Dermis microvascular lymphatic vessel endothelial cell (primary cell): ENCODE results near the gene COL5A2. TPM values are rescaled to one million over a fixed set of nuclear protein-coding genes. Genes with fewer than 3 reads are reported as not detected.
A peak's percentile ranks its signal among the peaks of the same experiment; 100 is the strongest.

Experiments
- DNase-seq, 2 donors: peaks; one replicate each; pipeline versions ENCODE4 v3.0.0 to v3.0.0-alpha.2; 2010; ENCODE audit warnings: low read depth in 2 of 2
- total RNA-seq: library from RNA; depleted of rRNA; stranded (reverse); fragments of >200 nt; gene quantifications from 2 replicates; pipeline ENCODE4 v1.2.1, GENCODE V29; 2014

Gene COL5A2
- total RNA-seq, 1 donor from 2014 or later: 37.6 TPM

DNA sequence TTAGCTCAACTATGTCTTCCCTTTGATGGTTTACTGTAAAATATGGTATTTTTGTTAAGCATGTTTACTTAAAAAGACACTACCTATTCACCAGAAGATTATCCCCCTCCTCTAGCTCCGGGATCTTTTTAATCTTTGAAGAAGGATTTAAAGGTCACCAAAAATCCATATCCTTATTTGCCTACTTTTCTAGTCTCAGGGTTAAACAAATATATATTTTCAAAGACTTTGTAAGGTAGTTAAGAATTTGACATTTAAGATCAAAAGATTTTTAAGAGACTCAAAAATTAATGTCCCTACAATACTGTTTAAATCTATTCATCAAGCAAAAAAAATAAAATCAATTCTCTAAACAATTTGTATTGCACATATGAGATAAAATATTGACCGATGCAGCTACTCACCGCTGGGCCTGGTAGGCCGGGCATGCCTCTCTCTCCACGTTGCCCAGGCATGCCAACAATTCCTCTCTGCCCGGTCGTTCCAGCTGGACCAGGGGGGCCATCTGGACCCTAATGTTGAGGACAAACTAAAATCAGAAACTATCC is 129.3 kb downstream of the COL5A2 start:
- DNase-seq: no peak

DNA sequence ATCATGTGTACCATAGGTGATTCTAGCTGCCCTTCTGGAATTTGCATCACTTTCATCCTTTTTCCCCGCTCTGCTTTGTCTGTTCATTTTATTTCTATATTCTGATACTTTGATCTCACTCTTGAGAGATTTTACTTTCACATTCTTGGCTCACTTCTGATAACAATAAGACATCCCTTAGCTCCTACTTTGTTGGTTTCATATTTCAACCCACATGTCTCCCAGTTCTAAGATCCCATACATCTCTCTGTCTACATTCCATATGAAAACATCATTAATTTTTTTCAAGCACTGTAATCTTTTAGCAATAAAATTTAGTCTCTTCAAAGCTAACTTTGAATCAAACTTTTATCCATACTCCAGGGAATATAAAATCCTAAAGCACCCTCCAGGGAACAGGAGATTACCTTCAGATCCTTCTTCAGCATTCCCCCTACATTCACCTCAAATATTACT is 129.8 kb downstream of the COL5A2 start:
- DNase-seq: no peak

DNA sequence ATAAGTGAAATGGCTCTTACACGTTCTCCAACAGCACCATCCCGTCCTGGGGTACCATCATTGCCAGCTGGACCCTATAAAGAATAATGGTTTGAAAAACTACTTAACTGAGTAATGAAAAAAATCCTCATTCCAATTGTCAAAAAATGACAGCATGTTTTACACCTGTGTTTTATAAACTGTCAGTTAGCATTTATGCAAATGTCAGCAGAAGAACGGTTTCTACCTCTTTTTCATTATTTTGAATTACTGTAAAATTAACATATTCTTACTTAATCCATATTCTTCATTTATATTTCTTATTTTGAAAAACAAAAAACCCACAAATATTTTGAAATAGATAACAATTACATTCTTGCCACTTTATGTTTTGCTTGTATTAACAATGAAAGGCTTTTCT is 131.4 kb downstream of the COL5A2 start:
- no peak for DNase-seq

DNA sequence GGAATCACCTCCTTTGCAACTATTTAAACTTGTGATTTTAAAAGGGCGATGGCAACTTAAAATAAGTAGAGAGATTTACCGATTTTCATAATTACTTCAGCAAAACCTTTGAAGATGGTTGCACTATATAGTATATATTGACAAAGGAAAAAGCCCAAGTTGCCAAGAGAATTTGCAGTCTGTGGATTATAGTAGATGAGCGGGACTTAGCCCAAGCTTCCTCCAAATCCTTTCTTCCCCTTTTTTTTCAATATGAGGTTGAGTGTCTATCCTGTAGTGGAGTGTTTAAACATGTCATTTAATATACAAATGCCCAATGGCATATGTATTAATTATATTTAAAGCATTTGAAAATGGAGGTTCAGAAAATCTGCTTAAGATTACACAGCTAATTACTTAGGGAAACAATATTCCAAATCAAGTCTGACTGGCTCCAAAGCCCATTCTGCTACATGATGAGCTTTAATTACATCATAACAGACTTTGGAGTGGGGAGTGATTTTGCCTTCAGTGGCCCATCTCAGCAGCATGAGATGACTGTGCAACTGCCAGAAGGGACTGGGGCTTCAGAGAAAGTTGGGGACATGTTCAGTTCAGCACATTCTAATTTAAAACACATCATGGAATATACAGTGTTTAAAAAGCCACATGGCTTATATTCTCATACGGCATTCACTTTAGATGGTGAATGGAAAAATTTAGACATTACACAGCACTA is 132.2 kb downstream of the COL5A2 start:
- DNase-seq: no peak

DNA sequence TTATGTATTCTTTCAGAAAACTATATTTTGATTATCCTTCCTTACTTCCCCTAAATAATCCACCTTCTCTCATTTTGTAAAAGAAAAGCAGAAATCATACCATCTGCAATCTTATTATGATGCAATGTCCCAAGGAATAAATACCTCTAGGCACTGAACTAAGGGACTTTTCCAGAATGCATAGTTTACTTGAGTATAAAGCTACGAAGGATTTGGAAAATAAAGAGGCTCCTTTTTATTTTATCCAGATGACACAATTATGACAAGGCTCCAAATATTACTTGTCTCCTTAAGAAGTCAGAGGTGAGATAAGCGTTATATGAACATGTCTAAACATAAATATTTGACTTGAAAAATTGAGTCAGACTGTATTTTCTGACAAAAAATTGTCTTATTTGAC is 133.2 kb downstream of the COL5A2 start:
- no peak for DNase-seq

DNA sequence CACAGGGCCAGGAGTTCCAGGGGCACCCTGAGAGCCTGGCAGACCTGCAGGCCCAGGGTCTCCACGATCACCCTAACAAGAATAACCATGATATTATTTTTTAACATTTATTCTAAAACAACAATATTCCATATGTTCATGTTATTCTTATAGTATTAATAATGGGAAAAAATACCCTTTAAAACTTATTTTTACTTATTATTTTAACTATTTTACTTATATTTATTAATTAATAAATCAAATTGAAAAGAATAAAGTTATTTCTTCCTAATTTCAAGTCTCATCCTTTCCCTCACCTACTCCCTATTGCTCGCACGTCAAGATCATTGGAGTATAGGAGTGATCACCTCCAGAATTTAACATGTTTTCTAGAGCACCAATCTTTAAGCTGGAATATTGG is 133.7 kb downstream of the COL5A2 start:
- no peak for DNase-seq

DNA sequence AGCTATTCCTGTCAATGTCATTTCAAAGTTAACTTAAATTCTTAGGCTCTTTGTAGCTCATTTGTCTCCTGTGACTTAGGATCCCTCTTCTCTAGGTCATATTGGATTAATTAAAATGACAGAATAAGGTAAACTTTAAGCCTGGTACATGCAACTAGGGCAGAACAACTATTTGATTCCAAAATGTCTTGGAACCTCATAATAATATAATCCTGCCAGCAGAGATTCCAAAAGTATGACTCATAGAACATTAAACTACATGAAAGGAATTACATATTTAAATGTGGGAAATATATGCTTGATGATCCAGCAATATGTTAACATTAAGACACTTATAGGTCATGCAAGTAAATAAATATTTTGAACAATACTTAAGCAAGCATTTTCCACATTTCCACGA is 142.0 kb downstream of the COL5A2 start:
- DNase-seq: peak in 1 of 2 donors; percentile 21

DNA sequence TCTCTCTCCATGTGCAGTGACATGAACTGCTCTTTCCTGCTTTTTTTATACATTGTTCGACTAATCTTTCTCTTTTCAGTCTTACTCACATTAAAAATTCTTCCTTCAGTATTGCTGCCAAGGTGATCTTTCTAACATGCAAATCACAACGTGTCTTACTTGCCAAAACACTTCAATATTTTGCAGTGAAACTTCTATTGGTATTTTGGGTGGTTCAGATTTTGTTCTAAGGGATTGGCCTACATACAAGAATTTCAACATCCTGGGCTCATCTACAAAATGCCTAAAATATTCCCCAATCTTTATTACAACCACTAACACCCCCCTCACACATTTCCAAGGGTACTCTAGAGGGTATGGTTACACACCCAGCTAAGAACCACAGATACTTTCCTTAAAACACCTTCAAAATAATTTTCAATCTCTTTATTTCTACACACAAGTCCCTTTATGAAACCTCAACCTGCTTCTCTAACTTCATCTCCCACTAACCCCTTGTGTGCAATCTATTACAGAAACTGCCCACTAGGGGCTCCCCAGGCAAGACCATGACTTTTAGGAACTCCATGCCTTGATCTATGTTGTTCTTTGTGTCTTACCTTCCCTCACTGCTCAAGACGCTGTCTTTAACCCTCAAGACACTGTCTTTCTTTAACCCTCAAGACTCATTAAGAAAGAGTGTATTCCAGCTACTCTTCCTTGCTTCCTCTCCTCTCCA is 154.5 kb downstream of the COL5A2 start:
- DNase-seq: no peak

DNA sequence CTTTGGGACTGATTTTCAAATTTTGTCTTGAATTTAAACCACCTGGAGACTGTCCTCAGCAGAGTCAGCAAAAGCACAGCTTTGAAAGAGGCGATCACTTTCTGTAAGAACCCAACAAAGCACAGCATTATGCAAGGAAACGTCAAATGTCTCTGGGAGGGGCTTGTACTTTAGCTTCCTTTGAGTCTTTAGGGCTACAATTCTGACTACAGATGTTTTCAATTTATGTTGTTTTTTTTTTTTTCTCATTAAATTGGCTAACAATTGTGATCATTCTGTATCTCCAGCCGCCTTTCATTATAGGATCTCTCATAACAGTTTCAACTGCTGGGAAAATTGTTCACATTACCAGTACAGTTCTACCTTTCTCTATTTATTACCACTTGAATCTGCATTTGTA is 157.1 kb downstream of the COL5A2 start:
- DNase-seq: no peak

DNA sequence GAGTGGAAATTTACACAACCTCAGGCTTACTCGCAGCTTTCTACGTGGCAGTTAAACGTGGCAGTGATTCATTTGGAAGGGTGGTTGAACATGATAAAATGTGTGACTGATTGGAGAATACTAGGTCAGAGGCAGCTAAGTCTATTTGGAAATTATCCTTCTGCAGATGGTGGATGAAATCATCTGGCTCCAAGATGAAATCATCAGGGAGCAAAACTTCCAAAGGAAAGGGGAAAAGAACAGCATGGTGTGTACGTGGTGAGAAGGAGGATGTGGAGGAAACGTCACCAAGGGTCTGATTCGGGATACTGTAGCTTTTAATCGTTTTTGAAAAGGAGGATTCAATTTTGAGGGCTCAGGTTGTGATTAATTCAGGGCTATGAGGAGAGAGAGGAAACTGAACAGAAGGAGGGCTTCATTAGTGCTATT is 157.5 kb downstream of the COL5A2 start:
- no peak for DNase-seq

DNA sequence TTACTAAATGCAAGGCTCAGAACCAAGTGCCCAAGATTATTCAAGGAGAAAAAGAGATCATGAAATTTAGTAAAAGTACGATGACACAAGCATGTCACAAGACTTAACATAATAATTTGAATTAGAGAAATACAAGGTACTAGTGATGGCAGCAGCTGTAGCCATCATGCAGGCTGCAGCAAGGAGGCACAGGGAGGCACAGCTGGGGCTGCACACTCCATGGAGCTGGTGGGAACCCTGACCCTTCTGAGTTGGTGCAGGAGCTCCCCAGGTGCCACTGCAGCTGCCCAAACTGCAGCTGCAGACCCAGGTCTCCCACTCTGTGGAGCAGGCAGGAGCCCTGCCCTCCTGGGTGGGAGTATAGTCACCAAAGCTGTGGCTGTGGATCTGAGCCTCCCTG is 159.4 kb downstream of the COL5A2 start:
- DNase-seq: no peak

DNA sequence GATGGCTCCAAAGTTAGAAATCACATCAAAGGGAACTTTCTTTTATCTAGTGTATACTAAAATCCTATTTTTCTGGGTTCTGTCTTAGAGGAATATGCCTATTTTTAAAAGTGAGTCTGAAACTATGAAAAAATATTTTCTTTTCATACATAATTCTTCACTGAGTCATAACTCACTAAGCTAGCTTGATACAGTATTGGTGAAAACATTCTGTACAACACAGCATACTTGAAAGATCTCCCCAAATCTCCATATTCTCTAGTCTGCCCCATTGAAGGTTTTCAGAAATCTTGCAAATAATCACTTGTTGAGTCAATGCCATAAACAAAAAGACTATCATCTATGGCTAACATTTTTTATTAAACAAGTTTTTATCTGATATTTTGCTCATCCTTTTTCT is 160.9 kb downstream of the COL5A2 start:
- DNase-seq: no peak

DNA sequence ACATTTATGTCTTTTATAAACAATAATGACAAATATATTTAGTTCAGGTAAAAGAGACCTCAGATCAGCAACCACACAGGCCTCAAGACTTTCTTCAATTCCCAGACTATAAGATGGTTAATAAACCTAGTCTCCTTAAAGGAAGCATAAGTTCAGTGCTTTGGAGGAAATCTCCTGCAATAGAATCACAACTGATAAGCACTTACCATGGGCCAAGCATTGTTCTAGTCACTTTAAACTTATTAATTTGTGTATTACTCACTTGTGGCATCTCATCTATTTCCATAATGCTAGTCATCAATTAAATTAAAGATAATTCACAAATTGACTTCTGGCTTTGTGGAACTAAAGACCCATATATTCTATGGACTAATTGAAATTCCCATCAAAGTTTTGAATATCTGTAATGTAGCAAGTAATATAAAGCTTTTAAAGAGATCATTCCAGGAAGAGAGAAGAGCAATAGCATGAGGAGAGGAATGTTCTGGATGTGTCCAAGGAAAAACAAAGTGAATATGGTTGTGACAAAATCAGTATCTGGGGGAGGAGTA is 163.2 kb downstream of the COL5A2 start:
- DNase-seq: peak in 1 of 2 donors; percentile 6

DNA sequence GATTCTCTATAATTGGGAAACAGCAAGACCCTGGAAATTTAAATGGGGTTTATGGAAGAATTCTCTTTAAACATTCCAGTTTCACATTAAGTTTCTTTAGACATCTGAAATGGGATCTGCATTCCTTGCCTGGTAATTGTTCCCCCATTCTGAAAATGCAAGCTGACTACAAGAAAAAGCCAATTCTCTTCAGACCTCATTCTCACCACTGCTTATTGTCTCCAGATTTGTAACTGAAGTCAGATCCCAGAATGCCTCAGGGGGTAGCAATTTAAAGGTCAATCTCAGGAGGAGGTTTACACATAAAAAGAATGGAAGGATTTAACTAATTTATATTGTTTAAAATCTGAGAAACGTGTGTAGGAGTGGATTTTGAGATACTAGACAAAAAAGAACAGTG is 164.2 kb downstream of the COL5A2 start:
- no peak for DNase-seq

DNA sequence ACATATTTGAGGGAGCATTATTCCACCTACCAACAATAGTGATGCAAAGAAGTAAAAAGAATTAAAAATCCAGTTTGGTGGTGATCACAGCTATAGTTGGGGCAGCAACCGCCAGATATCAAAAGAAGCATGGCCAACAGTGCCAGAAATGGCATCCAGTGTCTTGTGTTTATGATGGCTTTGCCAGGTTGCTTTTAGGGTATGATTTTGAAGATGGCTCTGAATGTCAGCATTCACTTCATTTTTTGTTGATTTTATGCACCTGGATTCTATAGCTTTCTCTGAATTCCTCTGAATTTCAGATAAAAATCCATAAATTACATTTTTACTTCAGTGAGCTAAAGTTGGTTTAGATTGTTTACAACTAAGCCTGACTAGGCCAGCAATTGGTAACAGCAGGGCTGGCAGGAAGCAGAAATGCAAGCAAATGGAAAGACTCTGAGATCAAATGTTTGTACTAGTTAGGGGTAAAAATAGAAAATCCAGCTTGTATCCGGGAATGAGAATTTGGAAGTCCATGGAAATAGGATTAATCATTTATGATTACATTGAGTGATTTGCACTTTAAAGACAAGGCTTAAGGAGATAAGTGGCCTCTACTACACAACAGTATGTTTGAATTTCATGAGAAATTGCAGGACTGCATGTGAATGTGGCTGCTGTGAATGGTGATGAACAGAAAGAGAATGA is 165.0 kb downstream of the COL5A2 start:
- DNase-seq: peak in 1 of 2 donors; percentile 41

DNA sequence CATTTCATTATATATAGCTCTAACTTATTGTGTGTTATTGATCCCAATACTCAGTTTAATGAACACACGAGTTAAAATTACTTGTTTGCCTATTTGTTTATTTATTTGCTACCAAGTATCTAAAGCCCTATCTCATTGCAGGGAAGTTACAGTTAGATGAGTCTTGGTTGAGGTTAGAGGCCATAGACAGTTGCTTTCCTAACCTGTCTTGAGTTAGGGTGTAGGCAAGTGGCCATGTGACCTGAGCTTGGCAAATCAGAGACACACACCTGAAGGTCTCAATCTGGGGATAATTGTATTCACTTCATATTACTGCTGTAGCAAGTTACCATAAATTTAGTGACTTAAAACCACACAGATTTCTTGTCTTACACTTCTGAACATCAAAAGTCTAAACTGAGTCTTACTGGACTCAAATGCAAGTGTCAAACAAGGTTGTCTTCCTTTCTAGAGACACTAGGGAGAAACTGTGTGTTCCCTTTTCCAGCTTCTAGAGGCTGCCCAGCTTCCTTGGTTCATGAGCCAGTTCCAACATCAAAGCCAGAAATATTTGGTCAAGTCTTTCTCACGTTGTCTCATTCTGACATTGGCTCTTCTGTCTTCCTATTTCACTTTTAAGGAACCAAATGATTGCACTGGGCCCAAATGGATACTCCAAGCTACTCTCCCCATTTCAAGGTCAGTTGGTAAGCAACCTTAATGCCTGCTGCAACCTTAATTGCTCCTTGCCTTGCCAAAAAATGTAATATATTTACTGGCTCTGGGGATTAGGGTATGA is 165.7 kb downstream of the COL5A2 start:
- DNase-seq: no peak

DNA sequence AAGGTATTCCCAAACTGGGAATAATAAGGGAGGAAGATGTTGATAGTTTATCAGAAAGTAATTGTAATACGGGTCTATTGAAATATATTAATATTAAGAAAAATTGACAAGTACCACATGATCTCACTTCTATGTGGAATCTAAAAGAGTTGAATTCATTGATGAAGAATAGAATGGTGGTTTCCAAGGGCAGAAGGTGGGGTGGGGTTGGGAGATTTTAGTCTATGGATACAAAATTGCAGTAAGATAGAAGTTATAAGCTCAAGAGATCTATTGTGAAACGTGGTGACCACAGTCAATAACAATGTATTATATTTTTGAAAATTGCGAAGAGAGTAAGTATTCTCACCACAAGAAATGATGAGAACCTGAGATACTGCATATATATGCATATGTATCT is 166.5 kb downstream of the COL5A2 start:
- no peak for DNase-seq

DNA sequence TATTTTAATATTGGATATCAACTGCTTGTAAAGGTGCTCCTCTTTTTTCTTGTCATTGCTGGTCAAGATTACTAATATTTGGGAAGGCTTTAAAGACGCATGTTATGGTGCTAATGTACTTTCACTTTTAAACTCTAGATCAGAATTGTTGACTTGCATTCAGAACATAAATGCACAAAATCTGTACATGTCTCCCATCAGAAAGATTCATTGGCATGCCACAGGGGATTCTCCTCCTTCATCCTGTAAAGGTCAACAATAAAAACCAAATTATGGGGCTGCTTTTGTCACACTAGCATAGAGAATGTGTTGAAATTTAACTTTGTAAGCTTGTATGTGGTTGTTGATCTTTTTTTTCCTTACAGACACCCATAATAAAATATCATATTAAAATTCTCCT is 167.2 kb downstream of the COL5A2 start:
- no peak for DNase-seq

DNA sequence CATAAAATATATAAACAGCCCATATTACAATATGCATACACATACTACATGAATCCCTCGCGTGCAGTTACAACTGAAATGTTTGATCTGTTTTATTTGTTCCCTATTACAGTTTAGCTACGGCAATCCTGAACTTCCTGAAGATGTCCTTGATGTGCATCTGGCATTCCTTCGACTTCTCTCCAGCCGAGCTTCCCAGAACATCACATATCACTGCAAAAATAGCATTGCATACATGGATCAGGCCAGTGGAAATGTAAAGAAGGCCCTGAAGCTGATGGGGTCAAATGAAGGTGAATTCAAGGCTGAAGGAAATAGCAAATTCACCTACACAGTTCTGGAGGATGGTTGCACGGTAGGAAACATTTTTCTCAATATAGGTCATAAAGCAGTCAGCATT is 169.0 kb downstream of the COL5A2 start:
- no peak for DNase-seq

DNA sequence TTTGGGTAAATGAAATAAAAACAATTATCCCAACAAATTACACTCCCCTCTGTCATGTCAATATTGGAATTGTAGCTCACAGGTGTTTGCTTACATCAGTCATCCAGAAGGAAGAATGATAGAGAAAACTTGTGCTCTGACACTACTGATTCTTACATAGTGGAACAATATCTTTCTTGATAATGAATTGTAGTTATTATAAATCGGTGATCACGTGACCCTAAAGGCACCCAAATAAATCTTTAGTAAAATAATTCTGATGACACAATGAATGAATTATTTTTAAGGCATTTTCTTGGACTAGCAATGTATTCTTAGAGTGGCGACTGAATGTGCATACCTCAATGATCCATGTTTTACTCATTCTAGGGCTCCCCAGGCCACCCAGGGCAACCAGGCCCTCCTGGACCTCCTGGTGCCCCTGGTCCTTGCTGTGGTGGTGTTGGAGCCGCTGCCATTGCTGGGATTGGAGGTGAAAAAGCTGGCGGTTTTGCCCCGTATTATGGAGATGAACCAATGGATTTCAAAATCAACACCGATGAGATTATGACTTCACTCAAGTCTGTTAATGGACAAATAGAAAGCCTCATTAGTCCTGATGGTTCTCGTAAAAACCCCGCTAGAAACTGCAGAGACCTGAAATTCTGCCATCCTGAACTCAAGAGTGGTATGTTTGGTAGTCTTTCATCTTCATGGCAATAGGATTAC is 170.9 kb downstream of the COL5A2 start:
- DNase-seq: no peak

DNA sequence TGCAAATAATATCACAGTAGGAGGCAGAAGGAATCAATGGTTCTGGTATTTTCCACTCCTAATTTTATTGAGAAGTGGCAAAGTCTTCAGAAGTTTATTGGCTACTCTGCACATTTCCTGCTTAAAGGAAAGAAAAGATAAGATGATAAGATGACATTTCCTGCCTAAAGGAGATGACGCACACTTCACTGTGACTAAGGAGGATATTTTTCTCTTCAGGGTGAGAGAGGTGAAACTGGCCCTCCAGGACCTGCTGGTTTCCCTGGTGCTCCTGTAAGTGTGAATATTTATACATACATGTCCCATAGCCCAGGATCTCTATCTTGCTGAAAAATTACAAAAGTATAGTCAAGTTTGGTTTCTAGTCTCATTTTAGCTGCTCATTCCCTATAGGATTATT is 177.5 kb downstream of the COL5A2 start:
- peak in 1 of 2 donors; percentile 61 for DNase-seq
